Ovary (tissue), 3 donors: ENCODE data around the gene GPR142.

Experiments used
- EP300 ChIP-seq: sonication (generic); formaldehyde crosslinking; IDR thresholded peaks from one replicate; pipeline ENCODE4 v1.6.1; 2017; ENCODE audit warnings: antibody characterized with exemption
- POLR2A ChIP-seq: fragments of 450-650 bp; IDR thresholded peaks from one replicate; pipeline ENCODE4 v1.6.1; 2017; ENCODE audit warnings: antibody characterized with exemption, mild to moderate bottlenecking, moderate library complexity
- TF ChIP-seq, protein P1 (sequence below), 3 donors: fragments of 450-650 bp in 2 of 3; fragments of 200-600 bp in 1 of 3; IDR thresholded peaks; one replicate each; pipeline versions ENCODE4 v1.5.1 to v1.8.0; 2016 to 2022; ENCODE audit warnings: antibody characterized with exemption in 3 of 3, mild to moderate bottlenecking in 1 of 3
- donor health status: DM: no; HTN: no; CAD: no.

DNA sequence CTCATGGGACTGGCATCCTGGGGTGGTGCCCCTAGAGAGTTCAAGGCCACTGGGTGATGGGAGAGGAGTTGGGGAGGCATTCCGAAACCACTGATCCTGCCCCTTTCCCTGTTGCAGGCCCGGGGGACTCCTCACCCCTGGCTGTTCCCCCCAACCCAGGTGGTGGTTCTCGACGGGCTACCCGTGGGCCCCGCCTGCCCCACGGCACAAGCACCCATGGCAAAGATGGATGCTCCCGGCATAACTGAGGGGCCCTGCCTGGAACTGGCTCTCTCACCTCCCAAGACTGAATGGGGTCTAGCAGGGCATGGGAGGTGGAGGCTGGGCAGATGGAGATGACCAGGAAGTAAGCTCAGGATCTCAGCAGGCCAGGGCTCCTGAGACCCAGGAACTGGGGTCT lies 12.2 kb upstream of the GPR142 start:
- TF ChIP-seq, protein P1, sequence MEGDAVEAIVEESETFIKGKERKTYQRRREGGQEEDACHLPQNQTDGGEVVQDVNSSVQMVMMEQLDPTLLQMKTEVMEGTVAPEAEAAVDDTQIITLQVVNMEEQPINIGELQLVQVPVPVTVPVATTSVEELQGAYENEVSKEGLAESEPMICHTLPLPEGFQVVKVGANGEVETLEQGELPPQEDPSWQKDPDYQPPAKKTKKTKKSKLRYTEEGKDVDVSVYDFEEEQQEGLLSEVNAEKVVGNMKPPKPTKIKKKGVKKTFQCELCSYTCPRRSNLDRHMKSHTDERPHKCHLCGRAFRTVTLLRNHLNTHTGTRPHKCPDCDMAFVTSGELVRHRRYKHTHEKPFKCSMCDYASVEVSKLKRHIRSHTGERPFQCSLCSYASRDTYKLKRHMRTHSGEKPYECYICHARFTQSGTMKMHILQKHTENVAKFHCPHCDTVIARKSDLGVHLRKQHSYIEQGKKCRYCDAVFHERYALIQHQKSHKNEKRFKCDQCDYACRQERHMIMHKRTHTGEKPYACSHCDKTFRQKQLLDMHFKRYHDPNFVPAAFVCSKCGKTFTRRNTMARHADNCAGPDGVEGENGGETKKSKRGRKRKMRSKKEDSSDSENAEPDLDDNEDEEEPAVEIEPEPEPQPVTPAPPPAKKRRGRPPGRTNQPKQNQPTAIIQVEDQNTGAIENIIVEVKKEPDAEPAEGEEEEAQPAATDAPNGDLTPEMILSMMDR (IDR thresholded peaks at IDR 0.05): no peak
- TF ChIP-seq POLR2A (no peak), EP300 (no peak)
